Measurements from ENCODE around the gene ADTRP.

GRCh38 chr6:11702089-11702488 lies 76.5 kb downstream of the ADTRP start:
- TF ChIP-seq EZH2 (IDR thresholded peaks at IDR 0.05; ENCODE audit: borderline replicate concordance, insufficient read depth, low read depth, low read length, poor library complexity, severe bottlenecking) (no peak), CTCF (IDR thresholded peaks at IDR 0.05) (no peak)

All from B cell (primary cell).